ENCODE measurements around the gene ELF2. TPM values are rescaled to one million over a fixed set of nuclear protein-coding genes. Genes with fewer than 3 reads are reported as not detected.
A peak's percentile ranks its signal among the peaks of the same experiment; 100 is the strongest.

Gene ELF2
- total and polyA plus RNA-seq, 2 experiments from 2014 or later: 38.2 to 48.8 TPM

DNA sequence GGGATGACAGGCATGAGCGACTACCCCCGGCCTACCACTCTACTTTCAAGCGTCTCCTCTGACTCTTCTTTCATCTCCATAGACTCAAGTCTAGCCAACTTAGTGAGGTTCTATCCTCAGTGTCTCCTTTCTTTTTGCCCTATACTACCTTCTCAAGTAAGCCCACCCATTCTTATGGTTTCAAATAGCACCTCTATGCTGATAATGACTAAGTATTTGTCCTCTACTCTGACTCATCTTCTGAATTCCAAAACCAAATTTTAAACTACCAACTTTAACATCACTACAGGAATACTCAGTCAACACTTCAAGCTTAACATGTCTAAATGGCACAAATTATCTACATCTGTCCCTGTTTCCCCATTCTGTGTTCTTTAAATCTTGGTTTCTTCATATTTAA lies 47.8 kb downstream of the ELF2 start:
- Mint-ChIP-seq H3K27me3 (ENCODE audit: insufficient read depth, low read depth, poor library complexity) (no peaks in the 10 kb centered on the region), H3K9me3 (no peaks in the 10 kb centered on the region), H3K4me3 (no peak overlapping the region), H3K27ac (peak overlapping the region; percentile 6; the same call in 1 of the 2 replicates), H3K36me3 (ENCODE audit: low read depth) (peaks cover 7% of the 10 kb centered on the region; the same call in 2 of the 3 replicates), H3K4me1 (peaks cover 27% of the 10 kb centered on the region)
- Histone ChIP-seq H3K4me2 (no peak overlapping the region), H2AFZ (no peak overlapping the region), H3K27ac (ENCODE audit: low read depth) (no peak overlapping the region), H4K20me1 (replicated peaks; ENCODE audit: insufficient read depth) (no peaks in the 10 kb centered on the region), H3K4me1 (ENCODE audit: insufficient read depth) (peaks cover 22% of the 10 kb centered on the region), H3K79me2 (replicated peaks; ENCODE audit: insufficient read depth) (no peaks in the 10 kb centered on the region), H3K36me3 (ENCODE audit: insufficient read depth) (no peaks in the 10 kb centered on the region), H3K4me3 (no peak overlapping the region), H3K9me2 (ENCODE audit: insufficient read depth) (no peaks in the 10 kb centered on the region), H3K27me3 (ENCODE audit: insufficient read depth) (no peaks in the 10 kb centered on the region), H3F3A (replicated peaks; ENCODE audit: low read depth) (no peaks in the 10 kb centered on the region)
- ATAC-seq (no peak), DNase-seq (ENCODE audit: low spot score) (no peak)
- TF ChIP-seq EZH2phosphoT487 (IDR thresholded peaks at IDR 0.05; ENCODE audit: unreplicated experiment) (no peak), ZNF462 (CRISPR knock-in tag; IDR thresholded peaks at IDR 0.05) (no peak), EZH2 (IDR thresholded peaks at IDR 0.05; ENCODE audit: low read depth, unreplicated experiment) (no peak)

GRCh38 chr4:139126898-139127297 lies 50.1 kb downstream of the ELF2 start:
- peaks cover 3% of the 10 kb centered on the region for H3K27me3 Mint-ChIP-seq (ENCODE audit: insufficient read depth, low read depth, poor library complexity)
- H3K27ac ChIP-seq (ENCODE audit: low read depth): no peak overlapping the region
- ATAC-seq: no peak

More at GRCh38 chr4:139126898-139127297, 50.1 kb downstream of the ELF2 start:
- Histone ChIP-seq H3F3A (replicated peaks; ENCODE audit: low read depth) (no peaks in the 10 kb centered on the region), H3K27me3 (ENCODE audit: insufficient read depth) (no peaks in the 10 kb centered on the region), H3K4me2 (no peak overlapping the region), H2AFZ (no peak overlapping the region), H4K20me1 (replicated peaks; ENCODE audit: insufficient read depth) (no peaks in the 10 kb centered on the region), H3K79me2 (replicated peaks; ENCODE audit: insufficient read depth) (no peaks in the 10 kb centered on the region), H3K36me3 (ENCODE audit: insufficient read depth) (no peaks in the 10 kb centered on the region), H3K4me3 (no peak overlapping the region), H3K9me2 (ENCODE audit: insufficient read depth) (no peaks in the 10 kb centered on the region), H3K4me1 (ENCODE audit: insufficient read depth) (peaks cover 22% of the 10 kb centered on the region)
- H3K9me3 Mint-ChIP-seq: no peaks in the 10 kb centered on the region
- TF ChIP-seq CTCF (conservative IDR thresholded peaks at IDR 0.05; ENCODE audit: low read depth in 2 of 2) (no peak), EZH2phosphoT487 (IDR thresholded peaks at IDR 0.05; ENCODE audit: unreplicated experiment) (no peak), ZNF331 (CRISPR knock-in tag; IDR thresholded peaks at IDR 0.05; ENCODE audit: low read depth) (no peak)
- TF ChIP-seq, protein P1, sequence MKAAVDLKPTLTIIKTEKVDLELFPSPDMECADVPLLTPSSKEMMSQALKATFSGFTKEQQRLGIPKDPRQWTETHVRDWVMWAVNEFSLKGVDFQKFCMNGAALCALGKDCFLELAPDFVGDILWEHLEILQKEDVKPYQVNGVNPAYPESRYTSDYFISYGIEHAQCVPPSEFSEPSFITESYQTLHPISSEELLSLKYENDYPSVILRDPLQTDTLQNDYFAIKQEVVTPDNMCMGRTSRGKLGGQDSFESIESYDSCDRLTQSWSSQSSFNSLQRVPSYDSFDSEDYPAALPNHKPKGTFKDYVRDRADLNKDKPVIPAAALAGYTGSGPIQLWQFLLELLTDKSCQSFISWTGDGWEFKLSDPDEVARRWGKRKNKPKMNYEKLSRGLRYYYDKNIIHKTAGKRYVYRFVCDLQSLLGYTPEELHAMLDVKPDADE (IDR thresholded peaks at IDR 0.05): no peak
- H3K4me1 Mint-ChIP-seq: peaks cover 22% of the 10 kb centered on the region
- DNase-seq (ENCODE audit: low spot score): no peak
- peaks cover 7% of the 10 kb centered on the region; the same call in 2 of the 3 replicates for H3K36me3 Mint-ChIP-seq (ENCODE audit: low read depth)
- H3K4me3 Mint-ChIP-seq: no peak overlapping the region
- 0 out of 2 replicates have a peak overlapping the region, but pooled peaks have one; percentile 9 for H3K27ac Mint-ChIP-seq
